OCI-LY3 (cell line): ENCODE data around the gene CRIM1.

Experiments used
- H2AFZ ChIP-seq: fragments of 200-600, 300-600 bp; shearing (Covaris generic); 2 replicates; pipeline ENCODE4 v1.6.0; 2014; ENCODE audit warnings: antibody characterized with exemption, low read depth, low read length
- H3K27ac ChIP-seq: fragments of 200-600, 300-600 bp; sonication (generic); 2 replicates; pipeline ENCODE4 v1.5.1; 2014; ENCODE audit warnings: mild to moderate bottlenecking, low read length, moderate library complexity, mixed read lengths
- H3K27me3 ChIP-seq: fragments of 200-600, 300-600 bp; sonication (generic); 2 replicates; pipeline ENCODE4 v1.6.1; 2014; ENCODE audit warnings: low read depth, low read length, mixed read lengths
- H3K36me3 ChIP-seq: fragments of 200-600, 300-600 bp; sonication (generic); replicated peaks from 2 replicates; pipeline ENCODE3; 2014; ENCODE audit warnings: low read depth, low read length, mixed read lengths
- H3K4me1 ChIP-seq: fragments of 300-600, 200-600 bp; sonication (generic); 2 replicates; pipeline ENCODE4 v1.6.1; 2014; ENCODE audit warnings: low read length, mixed read lengths
- H3K4me2 ChIP-seq: fragments of 200-600, 300-600 bp; sonication (generic); 2 replicates; pipeline ENCODE4 v1.6.1; 2014; ENCODE audit warnings: low read length, mixed read lengths
- H3K4me3 ChIP-seq: fragments of 300-600, 200-600 bp; sonication (generic); 2 replicates; pipeline ENCODE4 v1.5.1; 2014; ENCODE audit warnings: antibody characterized with exemption, mild to moderate bottlenecking, low read length, moderate library complexity
- H3K79me2 ChIP-seq: fragments of 300-600, 200-600 bp; shearing (Covaris generic); 2 replicates; pipeline ENCODE4 v1.6.1; 2014; ENCODE audit warnings: mild to moderate bottlenecking, low read length, mixed read lengths
- H3K9ac ChIP-seq: fragments of 300-600, 200-600 bp; shearing (Covaris generic); 2 replicates; pipeline ENCODE4 v1.6.0; 2014; ENCODE audit warnings: mild to moderate bottlenecking, low read length, moderate library complexity
- H3K9me3 ChIP-seq: fragments of 200-600, 300-600 bp; shearing (Covaris generic); 2 replicates; pipeline ENCODE4 v1.6.1; 2014; ENCODE audit warnings: low read length, mixed read lengths; ENCODE audit not compliant: insufficient read depth
- H4K20me1 ChIP-seq: fragments of 200-600, 300-600 bp; sonication (generic); 2 replicates; pipeline ENCODE4 v1.6.1; 2016; ENCODE audit warnings: low read length, mixed read lengths; ENCODE audit not compliant: insufficient read depth
- EZH2phosphoT487 ChIP-seq: fragments of 200-600 bp; shearing (Covaris generic); IDR thresholded peaks from 2 replicates; pipeline ENCODE4 v1.6.1; 2018; ENCODE audit warnings: antibody characterized with exemption, mixed run types, low read depth
- TF ChIP-seq, protein P1 (sequence below): fragments of 200-600, 300-600 bp; sonication (generic); IDR thresholded peaks from 2 replicates; pipeline ENCODE4 v1.5.1; 2014; ENCODE audit warnings: antibody characterized with exemption, low read length, low read depth

CRIM1 gene

DNA sequence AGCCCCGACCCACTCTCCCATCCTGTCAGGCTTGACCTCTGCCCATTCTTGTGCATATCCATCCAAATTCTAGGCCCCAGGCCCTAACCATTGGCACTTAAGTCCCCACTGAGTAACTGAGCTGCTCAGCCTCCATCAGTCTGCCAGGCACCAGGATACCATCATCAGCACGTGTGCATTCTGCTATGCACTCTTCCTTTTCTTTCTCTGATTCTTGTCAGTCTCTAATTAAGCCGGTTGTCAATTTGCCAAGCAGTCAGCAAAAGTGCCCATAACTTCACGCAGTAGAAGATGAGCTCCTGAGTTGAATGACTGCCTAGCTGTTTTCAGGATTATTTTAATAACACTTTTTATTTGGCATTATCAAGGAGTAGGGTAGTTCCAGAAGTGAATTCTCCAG, 135.2 kb downstream of the CRIM1 start:
- Histone ChIP-seq H3K79me2 (no peaks in the 10 kb centered on the region), H3K4me2 (no peak overlapping the region), H3K27ac (no peak overlapping the region), H3K4me3 (no peak overlapping the region), H3K36me3 (no peaks in the 10 kb centered on the region), H4K20me1 (no peaks in the 10 kb centered on the region), H3K9ac (no peak overlapping the region), H3K9me3 (no peaks in the 10 kb centered on the region), H2AFZ (no peak overlapping the region), H3K27me3 (0 out of 2 replicates have a peak, but pooled peaks cover 8% of the 10 kb centered on the region), H3K4me1 (no peaks in the 10 kb centered on the region)
- TF ChIP-seq, protein P1, sequence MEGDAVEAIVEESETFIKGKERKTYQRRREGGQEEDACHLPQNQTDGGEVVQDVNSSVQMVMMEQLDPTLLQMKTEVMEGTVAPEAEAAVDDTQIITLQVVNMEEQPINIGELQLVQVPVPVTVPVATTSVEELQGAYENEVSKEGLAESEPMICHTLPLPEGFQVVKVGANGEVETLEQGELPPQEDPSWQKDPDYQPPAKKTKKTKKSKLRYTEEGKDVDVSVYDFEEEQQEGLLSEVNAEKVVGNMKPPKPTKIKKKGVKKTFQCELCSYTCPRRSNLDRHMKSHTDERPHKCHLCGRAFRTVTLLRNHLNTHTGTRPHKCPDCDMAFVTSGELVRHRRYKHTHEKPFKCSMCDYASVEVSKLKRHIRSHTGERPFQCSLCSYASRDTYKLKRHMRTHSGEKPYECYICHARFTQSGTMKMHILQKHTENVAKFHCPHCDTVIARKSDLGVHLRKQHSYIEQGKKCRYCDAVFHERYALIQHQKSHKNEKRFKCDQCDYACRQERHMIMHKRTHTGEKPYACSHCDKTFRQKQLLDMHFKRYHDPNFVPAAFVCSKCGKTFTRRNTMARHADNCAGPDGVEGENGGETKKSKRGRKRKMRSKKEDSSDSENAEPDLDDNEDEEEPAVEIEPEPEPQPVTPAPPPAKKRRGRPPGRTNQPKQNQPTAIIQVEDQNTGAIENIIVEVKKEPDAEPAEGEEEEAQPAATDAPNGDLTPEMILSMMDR = no peak
- TF ChIP-seq EZH2phosphoT487 = no peak

DNA sequence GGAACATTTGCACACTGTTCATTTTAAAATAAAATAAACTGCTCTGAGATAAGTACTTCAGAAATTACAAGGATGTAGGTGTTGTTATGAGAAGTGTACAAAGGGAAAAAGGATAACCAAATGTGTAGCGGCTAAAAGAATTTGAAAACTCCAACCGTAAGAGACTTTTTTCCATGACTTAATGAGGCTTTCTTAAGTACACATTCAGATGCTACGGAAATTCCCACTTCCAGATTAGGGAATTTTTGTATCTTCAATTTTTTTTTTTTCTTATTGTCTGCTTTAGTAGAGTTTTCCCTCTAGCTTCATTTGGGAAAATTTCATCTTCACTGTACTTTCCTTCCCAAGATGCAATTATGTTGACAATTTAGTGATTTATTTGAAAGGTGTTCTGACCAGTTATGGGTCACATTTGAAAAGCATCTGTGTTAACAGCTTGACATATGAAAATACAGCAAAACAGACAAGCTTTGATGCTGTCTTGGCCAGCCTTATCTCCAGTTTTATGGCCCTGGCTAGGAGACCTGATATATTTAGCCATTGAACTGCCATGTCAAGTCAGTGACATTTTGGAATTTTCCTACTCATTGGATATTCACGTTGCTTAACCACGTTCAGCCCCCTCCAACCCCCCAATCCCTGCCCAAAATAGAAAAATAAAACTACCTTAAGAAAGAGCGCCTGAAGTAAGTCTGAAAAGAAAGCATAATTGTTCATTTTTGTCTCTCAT, 136.8 kb downstream of the CRIM1 start:
- H3K9ac ChIP-seq = no peak overlapping the region
- no peaks in the 10 kb centered on the region for H3K79me2 ChIP-seq
- no peak for TF ChIP-seq EZH2phosphoT487
- TF ChIP-seq, protein P1 = no peak
- 0 out of 2 replicates have a peak, but pooled peaks cover 8% of the 10 kb centered on the region for H3K27me3 ChIP-seq
- H3K36me3 ChIP-seq = no peaks in the 10 kb centered on the region
- no peak overlapping the region for H3K27ac ChIP-seq
- H4K20me1 ChIP-seq = no peaks in the 10 kb centered on the region
- no peak overlapping the region for H3K4me3 ChIP-seq
- no peaks in the 10 kb centered on the region for H3K9me3 ChIP-seq
- H2AFZ ChIP-seq = no peak overlapping the region
- no peak overlapping the region for H3K4me2 ChIP-seq
- H3K4me1 ChIP-seq = no peaks in the 10 kb centered on the region

DNA sequence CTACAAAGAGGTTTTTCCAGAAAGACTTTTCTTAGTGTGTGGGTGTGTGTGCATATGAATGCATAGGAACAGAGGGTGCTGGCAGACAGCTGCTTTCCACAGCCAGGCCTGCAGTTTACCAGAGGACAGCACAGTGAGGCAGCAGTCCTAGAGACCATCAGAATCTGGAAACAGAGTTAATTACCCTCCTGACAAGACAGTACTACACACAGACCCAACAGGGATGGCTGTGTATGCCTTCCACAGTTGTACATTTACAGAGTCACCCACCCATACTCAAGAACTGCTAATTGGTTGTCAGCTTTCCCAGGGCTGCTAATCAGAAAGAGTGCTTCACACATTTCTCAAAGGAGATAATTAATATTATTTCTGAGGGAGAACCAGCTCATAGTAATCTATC, 137.7 kb downstream of the CRIM1 start:
- no peak overlapping the region for H2AFZ ChIP-seq
- H4K20me1 ChIP-seq = no peaks in the 10 kb centered on the region
- no peaks in the 10 kb centered on the region for H3K4me1 ChIP-seq
- no peaks in the 10 kb centered on the region for H3K9me3 ChIP-seq
- no peak overlapping the region for H3K27ac ChIP-seq
- H3K4me2 ChIP-seq = no peak overlapping the region
- H3K4me3 ChIP-seq = no peak overlapping the region
- TF ChIP-seq, protein P1 = no peak
- H3K79me2 ChIP-seq = no peaks in the 10 kb centered on the region
- H3K27me3 ChIP-seq = 0 out of 2 replicates have a peak, but pooled peaks cover 8% of the 10 kb centered on the region
- H3K9ac ChIP-seq = no peak overlapping the region
- H3K36me3 ChIP-seq = no peaks in the 10 kb centered on the region

DNA sequence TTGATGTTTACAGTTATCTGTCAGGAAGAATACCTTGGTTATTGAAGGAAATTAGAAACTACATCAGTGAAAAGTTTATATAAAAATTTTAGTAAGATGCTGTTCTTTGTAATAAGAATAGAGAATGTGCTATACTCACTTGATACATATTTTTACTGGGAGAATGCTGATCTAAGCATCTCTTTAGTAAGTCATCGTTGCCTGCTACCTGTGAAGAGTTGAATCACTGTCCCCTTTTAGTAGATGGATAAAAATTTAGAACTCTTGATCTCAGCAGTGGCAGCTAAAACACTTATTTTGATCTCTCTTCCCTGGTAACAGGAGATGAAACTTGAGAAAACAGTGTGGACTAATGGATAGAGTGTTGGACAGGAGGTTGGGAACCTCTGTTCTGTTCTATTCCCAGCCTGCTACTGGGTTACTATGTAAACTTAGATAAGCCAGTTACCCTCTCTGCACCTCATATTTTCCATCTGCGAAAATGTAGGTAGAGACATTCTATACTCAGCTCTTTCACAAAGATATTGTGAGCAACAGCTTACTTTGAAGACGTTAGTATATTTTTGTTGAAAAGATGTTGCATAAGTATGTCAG, 142.1 kb downstream of the CRIM1 start:
- Histone ChIP-seq H3K9me3 (no peaks in the 10 kb centered on the region), H2AFZ (no peak overlapping the region), H3K4me3 (no peak overlapping the region), H3K79me2 (no peaks in the 10 kb centered on the region), H3K4me2 (no peak overlapping the region), H3K4me1 (no peaks in the 10 kb centered on the region), H3K9ac (no peak overlapping the region), H3K27me3 (peaks cover 8% of the 10 kb centered on the region; the same call in 1 of the 2 replicates), H3K36me3 (no peaks in the 10 kb centered on the region), H3K27ac (no peak overlapping the region), H4K20me1 (no peaks in the 10 kb centered on the region)
- no peak for TF ChIP-seq EZH2phosphoT487
- TF ChIP-seq, protein P1 = no peak
